ENCODE data around the gene COL27A1.

COL27A1 gene

DNA sequence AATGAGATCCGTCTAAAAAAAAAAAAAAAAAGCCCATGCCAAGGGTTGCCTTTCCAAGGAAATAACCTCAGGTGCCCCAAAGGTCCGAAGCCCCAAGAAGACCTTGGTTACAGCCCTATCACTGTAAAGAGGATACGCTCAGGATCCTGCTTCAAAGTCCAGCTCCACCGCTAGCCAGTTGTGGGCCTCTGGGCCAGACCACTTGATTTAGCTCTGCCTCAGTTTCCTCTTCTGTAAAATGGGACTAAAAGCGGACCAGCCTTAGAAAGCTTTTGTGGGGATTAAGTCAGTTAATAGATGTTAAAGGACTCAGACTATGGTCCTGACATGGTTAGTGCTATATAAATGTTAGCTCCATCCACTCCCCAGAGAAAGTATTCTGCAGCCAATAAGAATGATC is 118.9 kb downstream of the COL27A1 start:
- TF ChIP-seq, protein P1, sequence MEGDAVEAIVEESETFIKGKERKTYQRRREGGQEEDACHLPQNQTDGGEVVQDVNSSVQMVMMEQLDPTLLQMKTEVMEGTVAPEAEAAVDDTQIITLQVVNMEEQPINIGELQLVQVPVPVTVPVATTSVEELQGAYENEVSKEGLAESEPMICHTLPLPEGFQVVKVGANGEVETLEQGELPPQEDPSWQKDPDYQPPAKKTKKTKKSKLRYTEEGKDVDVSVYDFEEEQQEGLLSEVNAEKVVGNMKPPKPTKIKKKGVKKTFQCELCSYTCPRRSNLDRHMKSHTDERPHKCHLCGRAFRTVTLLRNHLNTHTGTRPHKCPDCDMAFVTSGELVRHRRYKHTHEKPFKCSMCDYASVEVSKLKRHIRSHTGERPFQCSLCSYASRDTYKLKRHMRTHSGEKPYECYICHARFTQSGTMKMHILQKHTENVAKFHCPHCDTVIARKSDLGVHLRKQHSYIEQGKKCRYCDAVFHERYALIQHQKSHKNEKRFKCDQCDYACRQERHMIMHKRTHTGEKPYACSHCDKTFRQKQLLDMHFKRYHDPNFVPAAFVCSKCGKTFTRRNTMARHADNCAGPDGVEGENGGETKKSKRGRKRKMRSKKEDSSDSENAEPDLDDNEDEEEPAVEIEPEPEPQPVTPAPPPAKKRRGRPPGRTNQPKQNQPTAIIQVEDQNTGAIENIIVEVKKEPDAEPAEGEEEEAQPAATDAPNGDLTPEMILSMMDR (IDR thresholded peaks at IDR 0.05; ENCODE audit: low read length, missing control alignments), result no peak
- no peak overlapping the region for H3K4me3 ChIP-seq (replicated peaks; ENCODE audit: low read depth, low read length)
- DNase-seq (ENCODE audit: low read depth), result no peak

DNA sequence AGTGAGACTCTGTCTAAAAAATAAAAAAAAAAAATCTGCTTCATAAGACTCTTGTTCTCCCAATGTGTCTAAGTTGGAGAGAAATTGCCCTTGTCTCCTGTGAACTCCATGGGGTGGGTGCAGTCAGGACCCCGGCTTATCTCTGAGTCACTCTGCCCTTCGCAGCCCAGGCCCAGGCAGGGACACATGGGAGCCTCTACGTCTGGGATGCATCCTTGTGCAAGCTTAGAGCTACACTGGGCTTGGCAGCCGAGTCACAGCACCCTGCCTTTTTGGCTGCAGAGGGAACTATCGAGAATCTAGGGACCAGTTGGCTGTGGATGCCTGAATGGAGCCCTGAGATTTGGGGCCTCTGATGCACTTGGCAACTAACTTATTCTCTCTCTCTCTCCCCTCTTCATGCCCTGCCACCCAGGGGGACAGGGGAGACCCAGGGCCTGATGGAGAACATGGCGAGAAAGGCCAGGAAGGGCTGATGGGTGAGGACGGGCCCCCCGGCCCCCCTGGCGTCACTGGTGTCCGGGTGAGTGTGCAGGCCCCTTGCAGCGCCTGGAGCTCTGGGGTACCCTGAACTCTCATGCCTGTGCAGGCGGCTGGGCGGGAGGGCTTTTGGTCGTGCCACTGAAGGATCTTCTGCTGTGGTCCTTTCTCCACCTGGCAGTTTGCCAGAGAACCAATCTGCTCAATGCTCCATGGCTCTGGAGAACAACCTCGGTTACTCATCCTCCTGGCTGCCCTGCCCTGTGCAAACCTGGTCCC is 120.1 kb downstream of the COL27A1 start:
- H3K4me3 ChIP-seq (replicated peaks; ENCODE audit: low read depth, low read length), result no peak overlapping the region
- DNase-seq (ENCODE audit: low read depth), result peak; percentile 20
- TF ChIP-seq, protein P1 (IDR thresholded peaks at IDR 0.05; ENCODE audit: low read length, missing control alignments), result no peak

DNA sequence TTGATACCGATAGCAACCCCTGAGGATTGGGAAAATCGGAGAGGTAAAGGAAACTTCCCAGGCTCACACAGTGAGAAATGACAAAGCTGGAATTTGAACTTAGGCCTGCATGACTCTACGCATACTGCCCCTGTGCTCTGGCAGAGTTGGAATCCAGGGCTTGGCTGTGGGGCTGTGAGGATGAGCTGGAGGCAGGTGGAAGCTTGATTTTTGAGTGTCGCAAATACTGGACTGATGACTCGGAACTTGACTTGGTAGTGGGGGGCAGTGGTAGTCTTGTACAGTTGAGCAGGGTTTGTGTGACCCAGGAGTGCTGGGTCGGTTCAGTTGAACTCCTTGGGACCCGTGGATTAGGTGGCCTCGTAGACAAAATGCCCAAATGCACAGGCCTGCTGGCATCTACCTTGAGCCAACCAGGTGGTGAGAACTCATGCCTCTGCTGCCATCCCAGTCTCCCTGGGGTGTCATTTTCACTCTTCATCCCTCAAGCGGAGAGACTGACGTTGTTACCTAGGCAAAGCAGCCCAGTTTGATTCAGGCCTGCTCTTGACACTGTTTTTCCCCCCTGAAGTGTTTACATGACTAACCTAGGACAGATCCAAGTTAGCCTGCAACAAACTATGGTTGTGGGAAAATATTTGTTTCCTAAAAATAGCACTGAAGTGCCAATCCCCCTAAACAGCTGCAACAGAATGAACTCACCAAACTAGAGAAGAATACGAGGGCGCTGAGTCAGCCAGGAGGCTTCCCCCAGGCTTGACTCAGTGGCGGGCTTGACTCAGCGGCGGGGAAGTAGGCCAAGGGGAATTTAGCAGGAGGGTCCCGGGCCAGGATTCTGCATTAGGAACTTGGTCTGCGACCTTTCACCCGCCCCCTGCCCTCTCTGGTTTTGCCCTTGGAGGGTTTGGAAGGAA is 121.8 kb downstream of the COL27A1 start:
- no peak overlapping the region for H3K4me3 ChIP-seq (replicated peaks; ENCODE audit: low read depth, low read length)
- TF ChIP-seq, protein P1 (IDR thresholded peaks at IDR 0.05; ENCODE audit: low read length, missing control alignments), result no peak

DNA sequence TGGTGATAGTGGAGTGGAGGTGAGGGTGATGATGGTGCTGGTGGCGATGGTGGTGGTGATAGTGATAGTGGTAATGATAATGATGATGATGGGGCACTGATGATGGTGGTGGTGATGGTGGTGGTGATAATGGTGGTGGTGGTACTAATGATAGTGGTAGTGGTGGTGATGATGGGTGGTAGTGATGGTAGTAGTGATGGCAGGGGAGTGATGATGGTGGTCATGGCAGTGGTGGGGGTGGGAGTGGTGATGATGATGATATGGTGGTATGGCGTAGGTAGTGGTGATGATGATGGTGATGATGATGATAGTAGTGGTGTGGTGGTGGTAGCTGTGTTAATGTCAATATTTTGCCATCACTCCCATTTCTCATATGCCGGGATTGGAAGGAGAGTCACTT is 123.0 kb downstream of the COL27A1 start:
- DNase-seq (ENCODE audit: low read depth), result no peak
- TF ChIP-seq, protein P1 (IDR thresholded peaks at IDR 0.05; ENCODE audit: low read length, missing control alignments), result no peak
- no peak overlapping the region for H3K4me3 ChIP-seq (replicated peaks; ENCODE audit: low read depth, low read length)

More for the DNA sequence above, 121.8 kb downstream of the COL27A1 start:
- DNase-seq (ENCODE audit: low read depth), result peak; percentile 91

DNA sequence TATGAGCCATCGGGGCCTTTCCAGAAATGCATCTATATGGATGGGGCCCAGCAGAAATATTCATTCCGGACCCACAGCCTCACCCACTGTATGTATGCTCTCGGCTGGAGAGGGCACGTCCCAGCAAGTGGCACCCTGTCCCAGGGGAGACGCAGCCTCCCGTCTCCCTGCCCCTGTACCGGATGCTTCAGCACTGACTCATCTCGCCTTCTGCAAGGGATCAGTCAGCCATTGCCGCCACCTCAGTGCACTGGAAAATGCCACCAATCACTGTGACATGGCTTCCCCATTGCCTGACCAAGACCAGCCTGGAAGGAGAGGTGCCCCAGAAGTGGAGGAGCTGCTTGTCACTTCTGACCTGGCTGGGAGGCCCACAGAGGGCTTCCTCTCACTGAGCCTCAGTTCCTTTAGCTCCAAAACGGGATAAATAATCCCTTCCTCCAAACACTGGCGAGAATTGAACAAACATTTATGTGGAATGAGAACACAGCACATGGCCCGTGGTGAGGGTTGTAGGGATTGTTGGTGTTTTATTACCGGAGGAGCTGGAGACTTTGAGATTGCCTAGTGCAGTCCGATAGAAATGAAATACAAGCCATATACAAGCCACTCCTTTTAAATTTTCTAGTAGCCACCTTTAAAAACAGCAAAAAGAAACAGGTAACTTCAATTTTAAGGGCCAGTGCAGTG is 123.7 kb downstream of the COL27A1 start:
- DNase-seq (ENCODE audit: low read depth), result peak; percentile 54
- H3K4me3 ChIP-seq (replicated peaks; ENCODE audit: low read depth, low read length), result no peak overlapping the region
- TF ChIP-seq, protein P1 (IDR thresholded peaks at IDR 0.05; ENCODE audit: low read length, missing control alignments), result no peak

DNA sequence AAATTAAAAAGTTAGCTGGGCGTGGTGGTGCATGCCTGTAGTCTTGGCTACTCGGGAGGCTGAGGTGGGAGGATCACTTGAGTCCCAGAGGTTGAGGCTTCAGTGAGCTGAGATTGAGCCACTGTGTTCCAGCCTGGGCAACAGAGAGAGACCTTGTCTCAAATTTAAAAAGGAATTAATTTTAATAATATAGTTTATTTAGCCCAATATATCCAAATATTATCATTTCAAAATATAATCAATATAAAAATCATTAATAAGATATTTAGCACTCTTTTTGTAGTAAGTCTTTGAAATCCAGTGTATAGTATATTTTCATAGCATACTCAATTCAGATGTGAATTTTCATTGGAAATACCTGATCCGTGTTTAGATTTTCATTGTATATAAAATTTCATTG is 124.4 kb downstream of the COL27A1 start:
- TF ChIP-seq, protein P1 (IDR thresholded peaks at IDR 0.05; ENCODE audit: low read length, missing control alignments), result no peak
- H3K4me3 ChIP-seq (replicated peaks; ENCODE audit: low read depth, low read length), result no peak overlapping the region
- no peak for DNase-seq (ENCODE audit: low read depth)
